KMS-11 (cell line): Measurements from ENCODE around the gene DISC1.

Experiments used
- H2AFZ ChIP-seq: fragments of 200-600 bp; sonication (generic); 2 replicates; pipeline ENCODE4 v1.6.1; 2016; ENCODE audit warnings: antibody characterized with exemption, mixed run types, low read depth
- H3K27ac ChIP-seq: fragments of 200-600 bp; sonication (generic); 2 replicates; pipeline ENCODE4 v1.6.1; 2016; ENCODE audit warnings: mild to moderate bottlenecking, mixed run types
- H3K27me3 ChIP-seq: fragments of 200-600 bp; sonication (generic); 2 replicates; pipeline ENCODE4 v1.6.1; 2017; ENCODE audit warnings: mild to moderate bottlenecking, low read depth, mixed run types, moderate library complexity; ENCODE audit not compliant: insufficient read depth
- H3K36me3 ChIP-seq: fragments of 200-600 bp; sonication (generic); 2 replicates; pipeline ENCODE4 v1.6.1; 2017; ENCODE audit warnings: mild to moderate bottlenecking, mixed run types; ENCODE audit not compliant: insufficient read depth
- H3K4me1 ChIP-seq: fragments of 200-600 bp; sonication (generic); 2 replicates; pipeline ENCODE4 v1.6.1; 2016; ENCODE audit warnings: mild to moderate bottlenecking, low read depth, mixed run types; ENCODE audit not compliant: poor library complexity, severe bottlenecking
- H3K4me2 ChIP-seq: fragments of 200-600 bp; sonication (generic); 2 replicates; pipeline ENCODE4 v1.7.0; 2016; ENCODE audit warnings: mild to moderate bottlenecking, mixed run types
- H3K4me3 ChIP-seq: fragments of 200-600 bp; sonication (generic); IDR thresholded peaks from 2 replicates; pipeline ENCODE4 v1.6.1; 2017; ENCODE audit warnings: low read depth, low read length, mixed read lengths; ENCODE audit not compliant: insufficient read depth
- H3K79me2 ChIP-seq: fragments of 200-600 bp; sonication (generic); 2 replicates; pipeline ENCODE4 v1.6.1; 2016; ENCODE audit warnings: low read depth, mixed run types; ENCODE audit not compliant: insufficient read depth
- H3K9ac ChIP-seq: fragments of 200-600 bp; sonication (generic); 2 replicates; pipeline ENCODE4 v1.6.1; 2016; ENCODE audit warnings: mild to moderate bottlenecking, mixed run types
- H4K20me1 ChIP-seq: fragments of 200-600 bp; sonication (generic); 2 replicates; pipeline ENCODE4 v1.6.1; 2016; ENCODE audit warnings: mild to moderate bottlenecking, mixed run types; ENCODE audit not compliant: insufficient read depth
- TF ChIP-seq, protein P1 (sequence below): fragments of 200-600 bp; sonication (generic); conservative IDR thresholded peaks from 2 replicates; pipeline ENCODE4 v1.6.1; 2017; ENCODE audit warnings: low read depth, mild to moderate bottlenecking, antibody characterized with exemption, low read length, moderate library complexity, mixed read lengths

The DISC1 gene

DNA sequence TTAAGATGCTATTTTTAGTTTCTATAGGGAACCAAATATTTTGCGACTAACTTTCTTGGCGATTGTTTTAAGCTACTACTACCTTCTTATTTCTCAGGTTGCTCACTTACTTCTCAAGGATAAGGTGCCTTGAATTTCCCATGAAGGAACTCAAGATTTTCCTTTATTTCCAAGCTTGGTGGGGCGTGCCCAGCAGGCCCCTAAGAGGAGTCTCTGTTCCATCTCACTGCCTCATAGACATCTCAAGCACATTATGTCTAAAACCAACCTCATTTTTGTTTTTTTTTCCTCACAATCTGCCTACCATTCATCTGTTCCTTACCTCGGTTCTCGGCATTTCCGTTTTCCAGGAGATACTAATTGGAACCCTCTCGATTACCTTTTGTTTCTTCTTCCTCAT is 421.9 kb downstream of the DISC1 start:
- Histone ChIP-seq H3K9ac (no peak overlapping the region), H4K20me1 (no peaks in the 10 kb centered on the region), H3K79me2 (no peaks in the 10 kb centered on the region), H3K27me3 (no peaks in the 10 kb centered on the region), H3K4me3 (no peak overlapping the region), H3K4me2 (no peak overlapping the region), H3K4me1 (no peaks in the 10 kb centered on the region), H3K36me3 (no peaks in the 10 kb centered on the region), H2AFZ (no peak overlapping the region), H3K27ac (no peak overlapping the region)
- TF ChIP-seq, protein P1, sequence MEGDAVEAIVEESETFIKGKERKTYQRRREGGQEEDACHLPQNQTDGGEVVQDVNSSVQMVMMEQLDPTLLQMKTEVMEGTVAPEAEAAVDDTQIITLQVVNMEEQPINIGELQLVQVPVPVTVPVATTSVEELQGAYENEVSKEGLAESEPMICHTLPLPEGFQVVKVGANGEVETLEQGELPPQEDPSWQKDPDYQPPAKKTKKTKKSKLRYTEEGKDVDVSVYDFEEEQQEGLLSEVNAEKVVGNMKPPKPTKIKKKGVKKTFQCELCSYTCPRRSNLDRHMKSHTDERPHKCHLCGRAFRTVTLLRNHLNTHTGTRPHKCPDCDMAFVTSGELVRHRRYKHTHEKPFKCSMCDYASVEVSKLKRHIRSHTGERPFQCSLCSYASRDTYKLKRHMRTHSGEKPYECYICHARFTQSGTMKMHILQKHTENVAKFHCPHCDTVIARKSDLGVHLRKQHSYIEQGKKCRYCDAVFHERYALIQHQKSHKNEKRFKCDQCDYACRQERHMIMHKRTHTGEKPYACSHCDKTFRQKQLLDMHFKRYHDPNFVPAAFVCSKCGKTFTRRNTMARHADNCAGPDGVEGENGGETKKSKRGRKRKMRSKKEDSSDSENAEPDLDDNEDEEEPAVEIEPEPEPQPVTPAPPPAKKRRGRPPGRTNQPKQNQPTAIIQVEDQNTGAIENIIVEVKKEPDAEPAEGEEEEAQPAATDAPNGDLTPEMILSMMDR, result no peak

DNA sequence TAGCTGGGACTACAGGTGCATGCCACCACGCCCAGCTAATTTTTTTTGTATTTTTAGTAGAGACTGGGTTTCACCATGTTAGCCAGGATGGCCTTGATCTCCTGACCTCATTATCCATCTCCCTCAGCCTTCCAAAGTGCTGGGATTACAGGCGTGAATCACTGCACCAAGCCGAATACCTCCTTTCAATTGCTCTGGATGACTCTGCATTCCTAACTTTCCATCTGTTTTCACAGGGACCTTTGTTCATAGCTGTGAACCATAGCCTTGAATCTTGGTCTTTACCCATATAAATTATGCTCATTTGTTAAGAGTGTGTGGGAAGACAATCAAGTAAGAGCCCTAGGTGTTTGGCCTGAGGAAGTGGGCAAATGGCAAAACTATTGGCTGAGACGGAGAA is 422.7 kb downstream of the DISC1 start:
- no peaks in the 10 kb centered on the region for H3K27me3 ChIP-seq
- TF ChIP-seq, protein P1, result no peak
- H3K27ac ChIP-seq, result no peak overlapping the region
- no peak overlapping the region for H2AFZ ChIP-seq
- H3K9ac ChIP-seq, result no peak overlapping the region
- H3K4me1 ChIP-seq, result no peaks in the 10 kb centered on the region
- H3K79me2 ChIP-seq, result no peaks in the 10 kb centered on the region
- H3K4me3 ChIP-seq, result no peak overlapping the region
- no peaks in the 10 kb centered on the region for H4K20me1 ChIP-seq
- H3K4me2 ChIP-seq, result no peak overlapping the region
- no peaks in the 10 kb centered on the region for H3K36me3 ChIP-seq

DNA sequence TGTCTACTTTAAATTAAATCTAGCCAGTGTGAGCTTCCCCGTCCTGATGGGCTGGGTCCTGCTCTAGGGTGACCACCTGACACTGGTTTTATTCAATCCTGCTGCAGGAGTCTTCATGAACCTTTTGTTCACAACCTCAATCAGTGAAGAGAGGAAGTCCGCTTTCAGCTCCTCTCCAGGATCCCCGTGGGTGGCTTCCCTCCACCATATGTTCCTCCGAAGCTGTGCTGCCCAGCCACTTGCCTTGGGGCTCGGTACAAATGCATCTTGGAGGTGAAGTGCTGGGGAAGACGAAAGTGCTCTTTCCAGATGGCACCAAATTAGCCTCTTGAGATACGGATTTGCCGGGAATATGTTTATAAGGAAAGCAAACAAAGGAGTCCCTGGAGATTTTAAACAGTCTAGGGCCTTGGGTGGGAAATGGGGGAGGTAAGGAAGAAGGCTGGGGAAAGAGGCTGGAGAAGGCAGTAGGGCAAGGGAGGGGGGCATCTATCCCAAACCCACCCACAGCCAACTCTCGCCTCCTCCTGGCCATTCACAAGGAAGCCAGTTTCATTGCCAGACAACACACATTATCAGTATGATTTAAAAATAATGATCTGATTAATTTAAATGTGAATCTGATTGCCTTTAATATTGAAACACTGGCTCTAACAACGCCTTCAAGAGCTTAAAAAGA is 430.8 kb downstream of the DISC1 start:
- no peak overlapping the region for H3K4me3 ChIP-seq
- no peak overlapping the region for H2AFZ ChIP-seq
- H3K4me1 ChIP-seq, result no peaks in the 10 kb centered on the region
- no peaks in the 10 kb centered on the region for H3K79me2 ChIP-seq
- TF ChIP-seq, protein P1, result no peak
- no peaks in the 10 kb centered on the region for H4K20me1 ChIP-seq
- no peak overlapping the region for H3K27ac ChIP-seq
- H3K9ac ChIP-seq, result no peak overlapping the region
- H3K36me3 ChIP-seq, result no peaks in the 10 kb centered on the region
- no peak overlapping the region for H3K4me2 ChIP-seq
- no peaks in the 10 kb centered on the region for H3K27me3 ChIP-seq

DNA sequence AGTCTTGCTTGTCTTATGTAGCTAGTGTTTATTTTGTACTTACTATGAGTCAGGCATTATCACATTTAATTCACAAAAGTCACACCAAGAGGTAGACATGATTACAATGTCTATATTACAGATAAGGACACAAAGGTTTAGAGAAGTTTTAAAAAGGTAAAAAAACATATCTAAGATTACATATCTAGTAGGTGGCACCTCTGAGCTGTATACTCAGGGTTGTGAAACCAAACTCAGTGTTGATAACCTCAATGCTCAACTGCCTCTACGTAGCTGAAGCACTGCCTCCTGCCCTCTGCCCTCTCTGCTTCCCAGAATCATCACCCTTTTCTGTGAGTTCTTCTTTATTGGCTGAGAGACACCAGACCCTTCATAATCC is 431.3 kb downstream of the DISC1 start:
- Histone ChIP-seq H3K9ac (no peak overlapping the region), H3K4me1 (no peaks in the 10 kb centered on the region), H2AFZ (no peak overlapping the region), H3K27ac (no peak overlapping the region), H4K20me1 (no peaks in the 10 kb centered on the region), H3K4me3 (no peak overlapping the region), H3K4me2 (no peak overlapping the region), H3K27me3 (no peaks in the 10 kb centered on the region), H3K36me3 (no peaks in the 10 kb centered on the region), H3K79me2 (no peaks in the 10 kb centered on the region)
- TF ChIP-seq, protein P1, result no peak
